Measurements from ENCODE around the gene CBLB. TPM values are rescaled to one million over a fixed set of nuclear protein-coding genes. Genes with fewer than 3 reads are reported as not detected.

Gene CBLB
- total and polyA plus RNA-seq, 9 of the 15 experiments (the other 6 are each of a cell fraction or from before 2014, with no cell fraction given) = 1.8 to 8.1 (median 5.3) TPM

- 57% methylated on average over 6 of the region's 7 CpGs for WGBS (ENCODE audit: insufficient coverage, low coverage, missing lambda C conversion rate)
- H3K27ac ChIP-seq (ENCODE audit: extremely low read depth, low read depth, low read length) = no peak overlapping the region
- H3K4me2 ChIP-seq (ENCODE audit: insufficient read depth, low read length) = no peak overlapping the region
- DNase-seq (ENCODE audit: extremely low read depth in 1 of 4, low spot score in 3 of 4) = no peak
- no peaks in the 10 kb centered on the region for H3K9me3 ChIP-seq (replicated peaks; ENCODE audit: control insufficient read depth, insufficient read depth, low read depth, low read length)
- no peak overlapping the region for H3K9ac ChIP-seq (ENCODE audit: insufficient read depth in 1 of 2, low read depth in 2 of 2, low read length in 2 of 2)
- ChIA-PET POLR2A (interaction anchor here (0.7 kb wide), 1 partner anchor 15 kb away, joined by 3 read pairs; no protein-coding TSS in a partner anchor), CTCF (ENCODE audit: low intra/inter-chr PET ratio) (no interaction called here)
- no peaks in the 10 kb centered on the region for H3K79me2 ChIP-seq (ENCODE audit: control insufficient read depth, insufficient read depth, low read length)
- no peaks in the 10 kb centered on the region for H3K9me1 ChIP-seq (ENCODE audit: control insufficient read depth, insufficient read depth, low read length)
- H3K4me3 ChIP-seq = no peak overlapping the region
- intact Hi-C loops (cut with micrococcal nuclease) (no loop called here), in situ Hi-C loops (cut with MboI) (no loop called here)
- H3K4me1 ChIP-seq (replicated peaks in 1 of 2; ENCODE audit: control insufficient read depth in 2 of 2, insufficient read depth in 2 of 2, low read length in 2 of 2) = no peaks in the 10 kb centered on the region; a peak in 1 of 5 replicates
- no peaks in the 10 kb centered on the region for H3K36me3 ChIP-seq (ENCODE audit: control insufficient read depth, insufficient read depth, low read length)
- BruUV-seq (replicated peaks) = no TSS peak
- TF ChIP-seq EP400 (IDR thresholded peaks at IDR 0.05) = no peak
- TF ChIP-seq BRF2 (IDR thresholded peaks at IDR 0.05; ENCODE audit: borderline replicate concordance, insufficient read depth, insufficient read length) = no peak
- no peak for TF ChIP-seq ZBTB7A (IDR thresholded peaks at IDR 0.05; ENCODE audit: borderline replicate concordance, control insufficient read depth, low read depth, low read length)
- TF ChIP-seq NELFE (IDR thresholded peaks at IDR 0.05; ENCODE audit: insufficient read depth, insufficient read length) = no peak
- TF ChIP-seq MED1 (CRISPR knock-in tag; IDR thresholded peaks at IDR 0.05; ENCODE audit: borderline replicate concordance) = no peak
- no peak for TF ChIP-seq FOXA3 (CRISPR knock-in tag; conservative IDR thresholded peaks at IDR 0.05 in 1 of 2, IDR thresholded peaks at IDR 0.05 in 1 of 2)
- TF ChIP-seq TAL1 (IDR thresholded peaks at IDR 0.05) = no peak
- no peak for TF ChIP-seq ZNF518B (CRISPR knock-in tag; IDR thresholded peaks at IDR 0.05)
- no peak for TF ChIP-seq KDM2B (CRISPR knock-in tag; IDR thresholded peaks at IDR 0.05)
- TF ChIP-seq HOMEZ (CRISPR knock-in tag; IDR thresholded peaks at IDR 0.05) = no peak
- TF ChIP-seq ZNF23 (CRISPR knock-in tag; IDR thresholded peaks at IDR 0.05) = no peak
- TF ChIP-seq SNIP1 (IDR thresholded peaks at IDR 0.05; ENCODE audit: low read depth) = no peak
- TF ChIP-seq PHF20 (IDR thresholded peaks at IDR 0.05; ENCODE audit: partially characterized antibody) = no peak
- TF ChIP-seq ZHX1 (conservative IDR thresholded peaks at IDR 0.05; ENCODE audit: low read length) = no peak
- no peak for TF ChIP-seq NR1H2 (CRISPR knock-in tag; IDR thresholded peaks at IDR 0.05)
- H4K20me1 ChIP-seq (replicated peaks; ENCODE audit: control insufficient read depth, insufficient read depth, low read length) = no peaks in the 10 kb centered on the region
- ATAC-seq = no peak
- no peak for FAIRE-seq
- H3K27me3 ChIP-seq (ENCODE audit: control insufficient read depth in 2 of 2, insufficient read depth in 2 of 2, low read length in 2 of 2) = no peaks in the 10 kb centered on the region
- no peak overlapping the region for H2AFZ ChIP-seq (ENCODE audit: low read depth, low read length)
These were observed 63.4 kb downstream of the CBLB start for GRCh38 chr3:105805404-105805803.

Measured in K562 (cell line).